NK-92 treated with Interleukin-12 subunit alpha and Interleukin-12 subunit beta, amount 100 ng/mL, for 24 hours (cell line): Measurements from ENCODE around the gene NUDT1.

Experiments
- DNase-seq: peaks from one replicate; lab custom pipeline; 2025; lab: John Stamatoyannopoulos, UW

Gene NUDT1

GRCh38 chr7:2248984-2249694 is 7.1 kb downstream of the NUDT1 start:
- DNase-seq, result no peak

DNA sequence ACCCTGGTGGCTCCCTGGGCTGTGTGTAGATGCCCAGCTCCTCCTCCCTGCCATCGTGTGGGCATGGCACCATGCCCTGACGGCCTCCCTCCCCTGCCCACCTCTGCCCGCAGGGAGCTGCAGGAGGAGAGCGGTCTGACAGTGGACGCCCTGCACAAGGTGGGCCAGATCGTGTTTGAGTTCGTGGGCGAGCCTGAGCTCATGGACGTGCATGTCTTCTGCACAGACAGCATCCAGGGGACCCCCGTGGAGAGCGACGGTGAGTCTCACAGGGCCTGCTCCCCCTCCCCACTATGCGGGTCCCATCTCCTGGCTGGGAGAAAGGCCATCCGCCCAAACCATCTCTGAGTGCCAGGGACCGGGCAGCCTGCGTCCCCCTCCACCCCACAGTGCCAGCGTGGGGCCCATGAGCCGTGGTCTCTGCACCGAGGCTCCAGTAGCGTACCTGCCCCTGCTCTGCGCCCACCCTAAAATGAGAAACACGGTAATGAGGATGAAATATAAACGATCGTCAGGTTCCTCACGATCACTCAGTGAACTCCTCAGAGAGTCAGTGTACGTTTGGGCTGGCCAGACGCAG is 7.8 kb downstream of the NUDT1 start:
- DNase-seq, result no peak

- DNase-seq, result no peak
Observed at GRCh38 chr7:2251381-2251780, 9.4 kb downstream of the NUDT1 start.

DNA sequence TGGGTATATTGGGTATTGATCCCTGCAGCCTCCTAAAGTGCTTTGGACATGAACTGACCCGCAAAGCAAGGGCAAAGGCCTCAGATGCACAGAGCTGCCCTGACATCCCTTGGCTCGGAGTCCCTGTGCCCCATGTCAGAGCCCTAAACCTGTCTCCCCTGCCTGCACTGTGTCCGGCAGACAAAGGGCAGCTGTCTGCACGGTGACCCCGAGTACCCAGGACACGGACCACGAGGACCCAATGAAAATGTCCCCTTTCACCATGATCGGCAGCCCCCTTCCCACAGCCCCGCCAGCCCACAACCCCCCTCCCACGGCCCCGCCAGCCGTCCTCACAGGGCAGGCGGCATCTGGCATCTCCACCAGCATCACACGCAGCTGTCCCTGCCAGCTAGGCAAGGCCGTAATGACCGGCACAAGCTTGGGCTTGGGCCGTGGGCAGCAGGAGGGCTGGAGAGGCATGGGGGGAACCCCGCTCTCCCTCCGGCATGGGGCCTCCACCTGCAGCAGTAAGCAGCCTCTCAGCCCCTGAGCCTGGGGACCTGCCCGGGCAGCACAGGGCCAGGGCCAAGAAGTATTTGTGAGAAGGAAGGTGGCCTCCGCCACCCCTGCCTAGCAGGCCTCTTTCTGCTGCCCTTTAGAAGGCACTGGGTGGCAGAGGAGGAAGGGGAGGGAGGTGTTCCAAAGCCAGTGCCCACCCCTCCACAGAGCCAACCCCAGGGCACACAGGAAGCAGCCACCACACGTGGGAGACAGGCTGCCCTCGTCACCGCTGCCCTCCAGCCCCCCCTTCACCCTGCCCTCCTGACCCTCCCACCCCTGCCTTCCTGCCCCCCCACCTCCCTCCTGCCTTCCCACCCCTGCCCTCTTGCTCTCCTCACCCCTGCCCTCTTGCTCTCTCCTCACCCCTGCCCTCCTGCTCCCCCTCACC is 10.1 kb downstream of the NUDT1 start:
- DNase-seq, result no peak

DNA sequence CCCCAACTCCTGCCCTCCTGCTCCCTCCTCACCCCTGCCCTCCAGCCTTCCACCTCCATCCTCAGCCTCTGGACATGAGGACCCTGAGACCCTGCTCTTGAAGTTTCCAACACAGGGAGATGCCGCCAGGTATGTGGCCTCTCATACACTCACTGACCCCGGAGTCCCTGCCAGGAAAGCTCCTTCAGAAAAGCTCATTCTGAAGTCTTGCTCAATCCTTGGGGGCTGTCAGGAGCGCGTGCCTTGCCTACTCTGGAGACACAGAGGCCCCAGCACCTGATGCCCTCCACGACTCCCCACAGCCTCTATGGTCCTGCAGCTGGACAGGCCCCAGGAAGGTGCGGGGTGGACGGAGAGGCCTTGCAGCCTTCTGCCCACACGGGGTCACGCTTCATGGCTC is 11.0 kb downstream of the NUDT1 start:
- no peak for DNase-seq

DNA sequence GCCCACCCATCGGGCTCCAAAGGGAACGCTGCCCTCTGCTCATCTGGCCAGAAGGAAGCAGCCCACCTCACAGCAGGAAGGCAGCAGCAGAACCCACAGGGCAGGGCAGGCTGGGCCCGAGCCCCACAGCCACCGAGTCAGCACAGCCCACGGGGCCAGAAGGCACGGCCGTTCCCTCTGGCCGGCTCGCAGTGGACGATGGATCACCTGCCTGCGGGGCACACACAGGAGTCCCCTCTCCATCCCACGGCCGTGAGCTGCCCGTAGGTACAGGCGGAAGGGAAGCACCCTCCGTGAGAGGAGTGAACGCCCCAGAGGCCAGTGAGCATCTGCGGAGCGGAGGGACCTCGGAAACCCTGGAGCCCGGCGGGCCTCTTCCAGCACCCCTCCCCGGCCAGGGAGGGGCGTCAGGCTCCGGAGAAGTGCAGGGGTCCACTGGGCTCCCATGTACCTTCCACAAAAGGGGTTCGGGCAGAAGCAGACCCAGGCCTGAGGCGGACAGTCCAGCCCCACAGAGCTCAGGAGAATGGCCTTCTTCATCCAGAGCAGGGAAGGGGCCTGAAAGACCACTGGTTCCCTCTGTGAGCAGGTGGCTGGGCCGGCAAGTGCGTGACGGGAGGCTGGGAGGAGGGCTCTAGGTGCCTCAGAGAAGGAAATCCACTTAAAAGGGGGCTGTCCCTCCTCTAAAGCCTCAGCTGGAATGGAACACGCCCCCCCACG is 11.7 kb downstream of the NUDT1 start:
- DNase-seq, result no peak

DNA sequence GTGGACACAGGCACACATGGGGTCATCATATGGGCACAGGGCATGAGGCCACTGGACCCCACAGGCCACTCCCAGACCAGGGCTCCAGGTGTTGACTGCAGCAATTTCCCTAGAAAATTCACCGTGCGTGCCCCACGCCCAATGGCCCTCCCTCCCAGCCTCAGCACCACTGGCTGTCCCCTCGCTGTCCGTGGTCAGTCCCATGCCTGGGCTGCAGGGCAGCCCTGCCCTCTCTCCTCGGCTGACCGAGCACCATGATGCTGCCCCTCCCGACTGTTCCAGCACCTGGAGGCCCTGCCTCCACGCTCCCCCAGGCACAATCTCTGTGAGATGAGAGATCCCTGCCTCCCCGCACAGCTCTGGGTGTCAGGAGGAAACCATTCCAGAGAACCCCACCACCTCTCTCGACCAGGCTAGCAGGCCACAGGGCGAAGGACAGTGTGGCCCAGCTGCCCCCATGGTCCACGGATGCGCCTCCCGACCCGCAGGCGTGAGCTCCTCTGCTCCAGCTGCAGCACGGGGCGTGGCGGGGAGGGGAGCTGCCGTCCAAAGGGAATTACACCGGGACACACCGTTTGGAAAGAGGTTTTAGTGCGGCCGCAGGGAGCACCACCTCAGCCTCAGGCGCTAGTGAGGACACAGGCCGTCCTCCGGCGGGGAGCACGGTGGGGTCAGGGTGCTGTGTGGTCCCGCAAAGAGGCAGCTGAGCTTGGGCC is 12.6 kb downstream of the NUDT1 start:
- DNase-seq, result no peak

DNA sequence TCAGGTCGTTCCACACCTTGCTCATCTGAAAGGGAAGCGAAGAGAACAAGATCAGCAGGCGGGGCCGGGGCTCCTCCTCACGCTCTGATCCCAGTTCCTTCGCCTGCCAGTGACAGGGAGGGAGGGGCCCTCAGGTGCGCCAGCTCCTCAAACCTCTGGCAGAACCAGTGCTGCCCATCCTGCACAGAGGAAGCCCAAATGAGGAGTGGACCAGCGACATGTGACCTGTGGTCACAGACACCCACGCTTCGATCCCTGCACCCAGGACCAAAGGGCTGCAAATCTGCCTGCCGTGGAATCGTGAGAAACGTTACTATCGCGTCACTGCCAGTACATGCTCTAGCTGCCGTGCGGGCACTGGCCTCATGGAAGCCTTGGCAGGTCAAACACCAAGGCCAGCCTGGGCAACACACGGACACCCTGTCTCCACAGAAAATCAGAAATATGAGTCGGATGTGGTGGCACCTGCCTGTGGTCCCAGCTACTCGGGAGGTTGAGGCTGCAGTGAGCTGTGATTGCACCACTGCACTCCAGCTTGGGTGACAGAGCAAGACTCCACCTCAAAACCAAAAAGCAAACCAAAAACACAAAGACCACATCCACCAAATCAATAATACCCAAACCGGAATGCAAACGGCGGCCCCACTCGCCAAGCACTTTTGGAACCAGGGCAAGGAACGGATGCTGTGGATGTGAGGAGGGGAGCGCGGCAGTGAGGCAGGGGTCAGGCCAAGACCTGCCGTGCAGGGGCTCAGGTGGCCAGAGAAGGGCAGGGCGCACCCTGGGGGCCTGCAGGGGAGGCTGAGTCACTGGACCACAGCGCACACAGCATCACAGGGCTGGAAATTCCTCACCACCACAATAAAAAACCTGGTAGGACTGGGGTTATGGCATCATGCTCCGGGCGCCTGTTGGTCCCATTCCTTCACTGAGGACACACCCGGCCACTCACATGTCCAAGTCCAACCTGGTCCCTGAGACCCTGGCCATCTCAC is 13.4 kb downstream of the NUDT1 start:
- DNase-seq, result no peak

GRCh38 chr7:2256306-2257045 is 14.4 kb downstream of the NUDT1 start:
- DNase-seq, result no peak

DNA sequence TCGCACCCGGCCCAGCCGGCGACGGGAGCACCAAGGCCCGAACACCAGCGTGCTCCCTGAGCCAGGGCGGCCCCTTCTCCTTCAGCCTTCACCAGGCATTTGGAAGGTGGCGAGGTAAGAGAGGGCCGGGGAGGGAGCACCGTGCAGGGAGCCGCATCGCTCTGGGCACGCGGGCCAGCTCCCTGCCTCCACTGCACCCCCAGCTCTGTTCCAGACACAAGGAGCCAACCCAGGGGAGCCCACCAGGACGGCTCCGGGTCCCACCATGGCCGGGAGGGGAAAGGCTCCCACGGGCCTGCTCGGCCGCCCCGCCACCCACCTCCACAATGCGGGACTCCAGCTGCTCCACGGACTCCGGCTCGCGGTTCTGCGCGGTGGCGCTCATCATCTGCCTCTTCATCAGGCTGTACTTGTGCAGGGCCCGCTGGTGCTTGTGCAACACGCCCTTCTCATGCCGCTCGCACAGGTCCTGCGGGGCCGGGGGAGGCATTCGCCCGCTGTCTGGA is 15.1 kb downstream of the NUDT1 start:
- no peak for DNase-seq

- DNase-seq, result no peak
Observed at GRCh38 chr7:2257651-2258050, 15.6 kb downstream of the NUDT1 start.

- DNase-seq, result no peak
Observed at GRCh38 chr7:2258661-2259365, 16.8 kb downstream of the NUDT1 start.

GRCh38 chr7:2259480-2259879 is 17.5 kb downstream of the NUDT1 start:
- DNase-seq, result no peak

DNA sequence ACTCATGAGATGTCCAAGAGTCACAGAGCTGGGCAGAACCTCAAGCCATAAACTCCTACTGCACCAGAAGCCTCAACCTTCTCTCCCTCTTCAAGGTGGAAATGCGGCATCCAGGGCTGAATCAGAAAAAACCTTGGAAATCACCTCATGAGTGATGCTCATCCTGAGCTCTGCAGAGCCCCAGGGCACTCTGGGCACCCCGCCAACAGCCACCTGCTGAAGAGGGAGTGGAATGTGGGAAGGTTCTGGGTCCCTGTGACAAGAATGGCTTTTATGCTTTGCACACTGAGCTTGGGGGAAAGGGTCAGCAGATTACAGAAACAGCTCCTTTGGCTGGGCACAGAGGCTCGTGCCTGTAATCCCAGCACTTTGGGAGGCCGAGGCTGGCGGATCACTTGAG is 18.8 kb downstream of the NUDT1 start:
- DNase-seq, result no peak

GRCh38 chr7:2261611-2262010 is 19.6 kb downstream of the NUDT1 start:
- no peak for DNase-seq

GRCh38 chr7:2263176-2263575 is 21.1 kb downstream of the NUDT1 start:
- DNase-seq, result no peak

DNA sequence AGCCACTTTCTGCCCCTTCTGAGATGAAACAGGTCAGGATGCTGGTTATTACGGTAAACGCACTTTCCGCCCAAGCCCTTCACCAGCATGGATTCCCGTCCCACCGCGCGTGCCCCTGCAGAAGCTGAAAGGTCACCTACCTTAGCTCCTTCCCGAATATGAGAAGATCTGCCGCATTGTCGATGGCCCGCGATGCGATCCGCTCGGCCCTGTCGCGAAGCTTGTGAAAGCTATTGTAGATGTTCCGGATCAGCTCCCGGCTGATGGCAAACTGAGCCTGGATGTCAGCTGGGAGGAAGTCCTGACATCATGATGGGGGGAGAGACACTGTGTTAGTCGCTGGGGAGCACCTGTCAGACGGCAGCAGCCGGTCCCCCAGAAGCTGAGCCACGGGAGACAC is 22.1 kb downstream of the NUDT1 start:
- DNase-seq, result no peak

DNA sequence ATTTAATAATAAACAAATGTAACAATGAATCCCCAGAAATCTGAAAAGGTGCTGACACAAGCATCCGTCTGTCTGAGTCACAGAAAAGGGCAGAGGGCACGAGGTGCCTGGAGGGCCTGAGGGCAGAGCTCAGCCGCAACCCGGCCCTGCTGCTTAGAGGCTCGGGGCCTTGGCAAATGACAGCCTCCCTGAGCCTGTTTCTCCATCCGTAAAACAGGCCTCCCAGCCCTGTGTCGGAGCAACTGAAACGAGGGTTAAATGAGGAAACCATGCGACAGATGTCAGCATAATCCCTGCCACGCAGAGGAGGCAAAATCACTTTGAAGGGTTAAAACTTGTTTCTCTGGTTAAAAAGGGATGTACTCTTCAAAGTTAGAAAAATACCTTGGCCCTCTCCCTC is 24.9 kb downstream of the NUDT1 start:
- DNase-seq, result no peak
